NCI-H1930 (cell line): ENCODE results near the gene FAM174A.

ENCODE experiments used
- DNase-seq, 2 experiments: peaks; one replicate each; lab custom pipeline; 2025; lab: John Stamatoyannopoulos, UW

The FAM174A gene

GRCh38 chr5:100535060-100536005 lies at the start of gene FAM174A:
FAM174A (plus strand) TSS chr5:100535374; CDS start chr5:100535531, 157 bp downstream.
- peak; percentile 75 to 92 for DNase-seq

GRCh38 chr5:100493996-100494395 lies 41.2 kb upstream of the FAM174A start:
- DNase-seq = no peak

- no peak for DNase-seq
These were observed 38.9 kb upstream of the FAM174A start for GRCh38 chr5:100496296-100496695.

- DNase-seq = no peak
These were observed 32.5 kb upstream of the FAM174A start for GRCh38 chr5:100502684-100503083.

- DNase-seq = no peak
These were observed 29.0 kb upstream of the FAM174A start for GRCh38 chr5:100505984-100506670.

- DNase-seq = no peak
These were observed 18.9 kb upstream of the FAM174A start for GRCh38 chr5:100516285-100516684.

- DNase-seq = no peak
These were observed 17.7 kb upstream of the FAM174A start for GRCh38 chr5:100517301-100517974.

- no peak for DNase-seq
These were observed 16.8 kb upstream of the FAM174A start for GRCh38 chr5:100518377-100518776.

GRCh38 chr5:100519075-100519474 lies 16.1 kb upstream of the FAM174A start:
- DNase-seq = no peak

GRCh38 chr5:100520348-100520747 lies 14.8 kb upstream of the FAM174A start:
- no peak for DNase-seq

- no peak for DNase-seq
These were observed 2.8 kb downstream of the FAM174A start for GRCh38 chr5:100537946-100538345.

GRCh38 chr5:100539519-100539918 lies 4.3 kb downstream of the FAM174A start:
- DNase-seq = no peak

GRCh38 chr5:100542086-100542485 lies 6.9 kb downstream of the FAM174A start:
- no peak for DNase-seq

- DNase-seq = no peak
These were observed 10.8 kb downstream of the FAM174A start for GRCh38 chr5:100546001-100546400.

GRCh38 chr5:100550531-100551051 lies 15.4 kb downstream of the FAM174A start:
- no peak for DNase-seq

GRCh38 chr5:100551183-100551582 lies 16.0 kb downstream of the FAM174A start:
- DNase-seq = no peak

- DNase-seq = no peak
These were observed 18.0 kb downstream of the FAM174A start for GRCh38 chr5:100553209-100553608.

GRCh38 chr5:100560860-100561259 lies 25.7 kb downstream of the FAM174A start:
- no peak for DNase-seq

- no peak for DNase-seq
These were observed 27.6 kb downstream of the FAM174A start for GRCh38 chr5:100562821-100563220.

GRCh38 chr5:100566382-100567141 lies 31.4 kb downstream of the FAM174A start:
- DNase-seq = no peak

GRCh38 chr5:100574716-100575115 lies 39.5 kb downstream of the FAM174A start:
- DNase-seq = no peak
